GM10266 (cell line): ENCODE data around the gene PHKB.

Experiments
- DNase-seq: peaks from one replicate; pipeline ENCODE4 v3.0.0; 2012; ENCODE audit errors: extremely low spot score
- TF ChIP-seq, protein P1 (sequence below): IDR thresholded peaks from 2 replicates; pipeline ENCODE4 v1.5.1; 2012; ENCODE audit warnings: mild to moderate bottlenecking, low read depth; ENCODE audit not compliant: control insufficient read depth, insufficient read depth; ENCODE audit errors: missing control alignments

PHKB gene

GRCh38 chr16:47657032-47657431, 195.9 kb downstream of the PHKB start:
- no peak for DNase-seq
- TF ChIP-seq, protein P1, sequence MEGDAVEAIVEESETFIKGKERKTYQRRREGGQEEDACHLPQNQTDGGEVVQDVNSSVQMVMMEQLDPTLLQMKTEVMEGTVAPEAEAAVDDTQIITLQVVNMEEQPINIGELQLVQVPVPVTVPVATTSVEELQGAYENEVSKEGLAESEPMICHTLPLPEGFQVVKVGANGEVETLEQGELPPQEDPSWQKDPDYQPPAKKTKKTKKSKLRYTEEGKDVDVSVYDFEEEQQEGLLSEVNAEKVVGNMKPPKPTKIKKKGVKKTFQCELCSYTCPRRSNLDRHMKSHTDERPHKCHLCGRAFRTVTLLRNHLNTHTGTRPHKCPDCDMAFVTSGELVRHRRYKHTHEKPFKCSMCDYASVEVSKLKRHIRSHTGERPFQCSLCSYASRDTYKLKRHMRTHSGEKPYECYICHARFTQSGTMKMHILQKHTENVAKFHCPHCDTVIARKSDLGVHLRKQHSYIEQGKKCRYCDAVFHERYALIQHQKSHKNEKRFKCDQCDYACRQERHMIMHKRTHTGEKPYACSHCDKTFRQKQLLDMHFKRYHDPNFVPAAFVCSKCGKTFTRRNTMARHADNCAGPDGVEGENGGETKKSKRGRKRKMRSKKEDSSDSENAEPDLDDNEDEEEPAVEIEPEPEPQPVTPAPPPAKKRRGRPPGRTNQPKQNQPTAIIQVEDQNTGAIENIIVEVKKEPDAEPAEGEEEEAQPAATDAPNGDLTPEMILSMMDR, result no peak

GRCh38 chr16:47657977-47658376, 196.8 kb downstream of the PHKB start:
- TF ChIP-seq, protein P1, result no peak
- no peak for DNase-seq

DNA sequence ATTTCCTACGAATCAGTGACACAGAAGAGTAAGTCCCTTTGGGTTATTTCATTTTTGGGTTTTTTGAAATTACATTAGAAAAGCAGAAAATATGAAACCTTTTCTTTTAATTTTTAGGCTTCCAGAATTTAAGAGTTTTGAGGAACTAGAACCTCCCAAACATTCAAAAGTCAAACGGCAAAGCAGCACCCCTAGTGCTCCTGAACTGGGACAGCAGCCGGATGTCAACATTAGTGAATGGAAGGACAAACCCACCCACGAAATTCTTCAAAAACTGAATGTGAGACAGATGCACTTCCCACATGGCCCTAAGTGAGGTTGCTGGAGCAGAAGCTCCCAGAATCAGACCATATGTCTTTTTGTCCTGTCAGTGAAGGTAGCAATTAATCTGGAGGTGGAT, 199.4 kb downstream of the PHKB start:
- DNase-seq, result no peak
- TF ChIP-seq, protein P1, result no peak

DNA sequence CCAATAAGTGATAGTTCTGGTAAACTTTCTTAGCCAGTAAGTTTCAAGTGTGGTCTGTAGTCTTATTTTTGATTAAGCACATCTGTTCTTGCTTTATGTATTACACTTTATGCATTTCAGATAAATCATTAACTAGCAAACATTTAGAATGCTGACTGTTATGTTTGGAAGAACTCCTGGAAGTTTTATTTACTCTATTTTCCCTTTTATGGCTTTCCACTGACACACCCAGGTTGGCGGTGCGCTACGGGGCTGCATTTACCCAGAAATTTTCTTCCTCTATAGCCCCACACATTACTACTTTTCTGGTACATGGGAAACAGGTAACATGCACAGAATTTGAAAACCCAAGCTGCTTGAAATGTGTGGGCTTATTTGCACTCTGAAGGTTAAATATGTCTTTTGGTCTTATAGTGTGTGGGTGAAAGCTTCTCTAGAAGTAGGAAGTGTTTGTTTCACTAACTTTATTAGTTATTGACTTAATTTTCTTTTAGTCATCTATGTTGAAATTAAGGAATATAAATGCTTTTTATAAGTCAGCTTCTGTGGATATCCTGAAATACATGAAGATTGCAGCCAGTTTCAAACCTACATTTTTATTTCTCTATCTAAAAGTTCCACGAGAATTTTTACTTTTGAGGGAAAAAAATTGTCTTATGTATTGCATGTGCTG, 203.7 kb downstream of the PHKB start:
- TF ChIP-seq, protein P1, result no peak
- no peak for DNase-seq

- DNase-seq, result no peak
- TF ChIP-seq, protein P1, result no peak
Observed at GRCh38 chr16:47666434-47666833, 205.3 kb downstream of the PHKB start.

- TF ChIP-seq, protein P1, result no peak
- DNase-seq, result no peak
Observed at GRCh38 chr16:47667956-47668355, 206.8 kb downstream of the PHKB start.

- DNase-seq, result no peak
- TF ChIP-seq, protein P1, result no peak
Observed at GRCh38 chr16:47672475-47672874, 211.3 kb downstream of the PHKB start.
